ELF-1 (cell line): ENCODE measurements around the gene PSMB7.

ENCODE experiments used
- DNase-seq: peaks from one replicate; pipeline ENCODE4 v3.0.0-alpha.2; 2016; ENCODE audit warnings: low read depth, low spot score

The PSMB7 gene

GRCh38 chr9:124346347-124347163, 68.7 kb downstream of the PSMB7 start:
- no peak for DNase-seq

GRCh38 chr9:124345751-124346281, 69.4 kb downstream of the PSMB7 start:
- DNase-seq: no peak

GRCh38 chr9:124345063-124345462, 70.2 kb downstream of the PSMB7 start:
- no peak for DNase-seq

- no peak for DNase-seq
Observed at GRCh38 chr9:124344291-124345050, 70.8 kb downstream of the PSMB7 start.

GRCh38 chr9:124343533-124344290, 71.5 kb downstream of the PSMB7 start:
- no peak for DNase-seq

GRCh38 chr9:124342776-124343485, 72.3 kb downstream of the PSMB7 start:
- DNase-seq: peak; percentile 60

GRCh38 chr9:124342402-124342775, 72.9 kb downstream of the PSMB7 start:
- no peak for DNase-seq

GRCh38 chr9:124341455-124342170, 73.6 kb downstream of the PSMB7 start:
- no peak for DNase-seq

GRCh38 chr9:124340219-124341069, 74.8 kb downstream of the PSMB7 start:
- peak; percentile 28 for DNase-seq

GRCh38 chr9:124339603-124340146, 75.6 kb downstream of the PSMB7 start:
- DNase-seq: no peak

GRCh38 chr9:124337562-124337961, 77.7 kb downstream of the PSMB7 start:
- no peak for DNase-seq

GRCh38 chr9:124335320-124335707, 79.9 kb downstream of the PSMB7 start:
- no peak for DNase-seq

- DNase-seq: no peak
Observed at GRCh38 chr9:124334568-124335319, 80.5 kb downstream of the PSMB7 start.

- no peak for DNase-seq
Observed at GRCh38 chr9:124333203-124333579, 82.1 kb downstream of the PSMB7 start.

- DNase-seq: no peak
Observed at GRCh38 chr9:124332361-124333202, 82.7 kb downstream of the PSMB7 start.

GRCh38 chr9:124331580-124331979, 83.7 kb downstream of the PSMB7 start:
- no peak for DNase-seq

GRCh38 chr9:124330011-124330697, 85.1 kb downstream of the PSMB7 start:
- DNase-seq: no peak
